HG03469 (cell line): Measurements from ENCODE around the gene ATP2A1.
"Not testable (repeated sequence)": the region's sequence is repeated elsewhere in the genome, so short reads cannot be mapped to it uniquely, and the experiment has no call there.

Source experiments
- ATAC-seq: cut with Tn5 transposase; IDR thresholded peaks from one replicate; pipeline ENCODE4 v1.9.1; 2021; ENCODE audit warnings: mild to moderate bottlenecking, moderate library complexity, moderate number of reproducible peaks; ENCODE audit not compliant: unreplicated experiment

Gene ATP2A1

DNA sequence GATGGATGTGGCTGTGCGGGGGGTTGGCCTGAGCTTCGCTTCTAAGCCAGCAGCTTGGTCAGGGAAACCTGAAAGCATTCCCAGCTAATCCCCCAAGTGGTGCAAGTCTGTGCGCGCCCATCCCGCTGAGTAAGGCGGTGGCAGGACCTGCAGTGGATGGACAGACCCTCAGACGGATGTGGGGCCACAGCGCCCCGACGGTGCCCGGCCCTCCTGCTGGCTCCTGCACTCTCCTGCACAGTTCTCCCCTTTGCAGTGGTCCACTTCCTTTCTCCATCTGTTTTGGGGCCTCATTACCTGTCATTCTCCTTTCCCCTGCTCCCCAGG, 2.3 kb downstream of the ATP2A1 start:
- ATAC-seq, result no peak

DNA sequence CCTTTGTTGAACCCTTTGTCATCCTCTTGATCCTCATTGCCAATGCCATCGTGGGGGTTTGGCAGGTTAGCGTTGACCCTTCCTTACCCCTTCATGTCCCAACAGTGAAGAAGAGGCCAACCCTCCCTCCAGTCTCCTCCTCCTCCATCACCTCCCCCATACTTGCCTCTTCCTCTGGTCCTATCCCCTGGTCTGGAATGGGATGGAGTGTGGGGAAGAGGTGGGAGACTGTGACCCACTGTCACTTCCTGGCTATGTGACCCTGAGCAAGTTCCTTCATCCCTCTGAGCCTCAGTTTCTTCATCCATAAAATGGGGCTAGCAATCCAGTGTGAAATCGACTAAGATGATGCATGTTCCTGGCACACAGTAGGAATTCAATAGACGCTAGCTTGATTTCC, 2.7 kb downstream of the ATP2A1 start:
- ATAC-seq, result no peak

DNA sequence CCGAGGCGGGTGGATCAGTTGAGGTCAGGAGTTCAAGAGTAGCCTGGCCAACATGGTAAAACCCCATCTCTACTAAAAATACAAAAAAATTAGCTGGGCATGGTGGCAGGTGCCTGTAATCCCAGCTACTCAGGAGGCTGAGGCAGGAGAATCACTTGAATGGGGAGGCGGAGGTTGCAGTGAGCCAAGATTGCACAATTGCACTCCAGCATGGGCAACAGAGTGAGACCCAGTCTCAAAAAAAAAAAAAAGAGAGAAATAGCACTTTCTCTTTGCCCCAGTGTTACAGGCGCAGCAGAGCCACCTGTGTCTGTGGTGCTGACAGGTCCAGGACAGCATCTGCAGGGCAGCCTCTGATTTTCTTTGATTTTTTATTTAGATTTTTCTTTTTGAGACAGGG, 3.3 kb downstream of the ATP2A1 start:
- not testable (repeated sequence) for ATAC-seq

DNA sequence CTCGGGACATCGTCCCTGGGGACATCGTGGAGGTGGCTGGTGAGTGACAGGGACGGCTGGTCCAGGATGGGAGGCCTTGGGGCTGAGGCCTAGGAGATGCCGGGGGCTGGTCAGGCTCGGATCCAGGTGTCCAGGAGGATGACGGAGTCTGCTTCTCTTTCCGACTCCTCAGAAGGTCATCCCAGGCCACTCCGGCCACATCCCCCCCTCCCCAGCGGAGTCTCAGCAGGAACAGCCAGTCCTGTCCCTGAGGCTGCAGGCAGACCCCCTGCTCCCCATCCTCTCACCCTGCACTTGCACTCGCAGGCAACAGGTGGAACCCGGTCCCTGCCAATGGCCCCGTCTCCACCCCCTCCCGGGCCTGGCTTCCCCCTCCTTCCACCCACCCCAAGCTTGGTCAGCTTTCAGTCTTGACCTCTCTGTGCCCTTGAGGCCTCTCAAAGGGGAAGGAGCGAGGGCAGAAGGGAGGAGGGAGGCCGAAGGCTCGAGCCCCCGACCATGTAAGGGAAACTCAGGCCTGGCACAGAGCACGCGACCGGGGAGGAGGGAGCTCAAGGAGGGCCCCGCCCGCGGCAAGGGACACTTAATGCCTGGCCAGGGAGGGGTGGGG, 4.4 kb downstream of the ATP2A1 start:
- ATAC-seq, result no peak

DNA sequence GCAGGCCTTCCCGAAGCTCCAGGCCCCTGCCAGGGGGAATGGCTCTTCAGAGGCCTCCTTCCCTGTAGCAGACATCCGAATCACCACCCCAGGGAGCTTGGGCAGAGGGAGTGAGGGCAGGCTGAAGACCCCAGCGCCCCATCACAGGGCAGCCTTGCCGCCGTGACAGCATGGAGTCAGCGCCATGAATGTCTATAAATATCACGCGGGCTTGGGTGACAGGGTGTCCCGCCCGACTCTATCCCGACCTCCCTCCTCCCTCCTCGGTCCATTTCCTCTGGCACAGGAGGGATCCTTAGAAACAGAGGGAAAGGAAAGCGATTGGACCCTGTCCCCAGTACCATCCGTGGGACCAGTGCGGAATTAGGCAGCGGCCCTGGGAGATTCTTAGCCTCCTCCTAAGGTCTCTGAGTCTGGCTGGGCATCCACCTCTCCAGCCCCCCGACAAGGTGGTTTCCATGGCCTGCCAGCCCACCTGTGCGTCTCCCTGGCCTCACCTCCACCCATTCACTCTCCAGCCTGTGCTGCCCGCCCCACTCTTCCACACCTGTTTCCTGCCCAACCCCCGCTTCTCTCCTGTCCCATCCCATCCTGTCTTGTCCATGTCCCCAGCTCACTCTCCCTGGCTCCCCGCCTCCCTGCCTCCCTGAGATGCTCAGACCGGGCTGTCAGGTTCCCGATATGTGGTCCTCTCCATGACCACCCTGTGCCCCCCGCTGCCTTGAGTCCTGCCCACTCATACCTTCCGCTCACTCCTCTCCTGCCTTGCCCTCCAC, 5.1 kb downstream of the ATP2A1 start:
- ATAC-seq, result no peak

DNA sequence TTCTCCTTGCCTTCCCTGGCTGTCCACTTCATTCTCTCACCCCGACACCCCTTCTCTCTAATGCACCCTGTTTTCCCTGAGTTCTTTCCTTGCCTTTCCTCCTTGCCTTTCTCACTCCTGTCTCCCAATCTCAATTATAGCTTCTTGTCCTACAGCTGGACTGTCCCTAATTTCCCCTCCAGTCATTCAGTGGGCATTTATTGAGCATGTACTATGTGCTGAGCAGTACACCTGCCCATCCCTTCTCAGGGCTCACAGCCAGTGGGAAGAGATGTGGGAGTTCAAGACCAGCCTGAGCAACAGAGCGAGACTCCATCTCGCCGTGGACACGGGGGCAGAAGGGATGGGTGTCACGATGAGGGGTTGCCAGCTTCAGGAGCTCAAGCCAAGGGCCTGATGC, 5.8 kb downstream of the ATP2A1 start:
- no peak for ATAC-seq

DNA sequence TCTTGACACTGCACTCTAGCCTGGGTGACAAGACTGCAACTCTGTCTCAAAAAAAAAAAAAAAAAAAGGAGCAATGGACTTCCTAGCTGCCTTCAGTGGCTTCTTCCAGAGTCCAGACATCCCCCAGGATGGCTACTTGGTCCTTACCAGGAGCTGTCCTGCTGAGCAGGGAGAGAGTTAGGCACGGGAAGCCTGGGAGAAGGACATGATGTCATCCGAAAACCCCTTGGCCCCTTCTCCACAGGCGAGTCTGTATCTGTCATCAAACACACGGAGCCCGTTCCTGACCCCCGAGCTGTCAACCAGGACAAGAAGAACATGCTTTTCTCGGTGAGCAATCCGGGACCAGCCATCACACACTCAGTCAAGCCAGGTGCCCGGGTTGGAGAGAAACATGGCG, 8.7 kb downstream of the ATP2A1 start:
- no peak for ATAC-seq

DNA sequence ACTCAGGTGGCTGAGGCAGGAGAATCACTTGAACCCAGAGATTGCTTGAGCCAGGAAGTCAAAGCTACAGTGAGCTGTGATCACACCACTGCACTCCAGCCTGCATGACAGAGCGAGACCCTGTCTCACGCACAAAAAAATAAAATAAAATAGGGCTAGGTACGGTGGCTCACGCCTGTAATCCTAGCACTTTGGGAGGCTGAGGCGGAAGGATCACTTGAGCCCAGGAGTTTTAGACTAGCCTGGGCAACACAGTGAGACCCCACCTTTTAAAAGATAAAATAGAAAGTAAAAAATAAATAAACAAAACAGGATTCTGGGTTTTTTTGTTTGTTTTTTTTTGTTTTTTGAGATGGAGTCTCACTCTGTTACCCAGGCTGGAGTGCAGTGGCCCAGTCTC, 12.1 kb downstream of the ATP2A1 start:
- not testable (repeated sequence) for ATAC-seq

DNA sequence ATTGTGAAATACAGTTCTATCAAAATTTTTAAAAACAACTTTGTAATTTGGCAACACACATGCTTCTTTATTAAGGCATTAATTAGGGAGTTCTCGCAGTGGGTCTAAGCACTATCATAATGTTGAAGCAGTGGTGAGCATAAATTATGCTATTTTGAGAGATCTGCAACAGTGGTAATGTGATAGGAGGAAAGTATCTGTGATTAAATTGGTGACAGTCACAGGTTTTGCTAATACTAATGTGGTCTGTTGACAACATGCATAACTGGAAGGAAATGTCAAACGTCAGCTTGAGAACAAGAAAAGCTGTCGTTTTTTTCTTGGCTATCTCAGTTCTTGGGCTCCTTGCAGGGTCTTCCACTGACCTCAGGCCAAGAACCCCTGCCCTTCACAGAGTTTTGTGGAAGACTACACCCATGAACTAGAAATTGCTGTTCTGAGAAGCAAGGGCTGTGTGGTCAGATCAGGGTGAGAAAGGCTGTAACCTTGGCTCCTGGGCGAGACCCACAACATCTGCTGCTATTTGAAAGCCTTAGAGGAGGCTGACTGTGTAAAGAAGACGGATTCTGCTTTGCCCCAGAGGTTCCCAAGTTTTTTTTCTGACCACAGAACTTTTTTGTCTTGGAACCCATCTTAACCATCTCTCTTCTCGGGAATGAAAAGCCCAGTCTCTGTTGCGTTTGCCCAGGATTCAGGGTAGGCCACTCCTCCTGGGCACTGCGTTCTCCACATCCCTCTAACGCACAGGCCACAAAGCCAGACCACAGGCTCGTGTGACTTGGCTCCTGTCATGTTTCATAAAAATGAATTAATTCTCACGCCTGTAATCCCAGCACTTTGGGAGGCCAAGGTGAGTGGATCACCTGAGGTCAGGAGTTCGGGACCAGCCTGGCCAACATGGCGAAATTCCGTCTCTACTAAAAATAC, 13.9 kb downstream of the ATP2A1 start:
- ATAC-seq, result no peak

DNA sequence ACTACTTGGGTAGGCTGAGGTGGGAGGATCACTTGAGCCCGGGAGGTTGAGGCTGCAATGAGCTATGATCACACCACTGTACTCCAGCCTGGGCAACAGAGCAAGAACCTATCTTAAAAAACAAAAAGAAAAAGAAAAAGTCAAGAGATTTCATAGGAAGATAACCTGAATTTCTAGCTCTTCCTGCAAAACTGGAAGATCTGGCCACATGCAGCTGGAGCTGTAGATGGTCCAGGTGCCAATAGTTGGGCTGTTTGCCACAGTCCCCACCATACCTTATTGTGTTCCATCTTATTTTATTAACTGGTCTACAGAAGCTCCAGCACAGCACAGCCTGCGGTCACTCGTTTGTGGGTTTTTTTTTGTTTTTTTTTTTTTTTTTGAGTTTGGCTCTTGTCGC, 15.0 kb downstream of the ATP2A1 start:
- ATAC-seq, result no peak

DNA sequence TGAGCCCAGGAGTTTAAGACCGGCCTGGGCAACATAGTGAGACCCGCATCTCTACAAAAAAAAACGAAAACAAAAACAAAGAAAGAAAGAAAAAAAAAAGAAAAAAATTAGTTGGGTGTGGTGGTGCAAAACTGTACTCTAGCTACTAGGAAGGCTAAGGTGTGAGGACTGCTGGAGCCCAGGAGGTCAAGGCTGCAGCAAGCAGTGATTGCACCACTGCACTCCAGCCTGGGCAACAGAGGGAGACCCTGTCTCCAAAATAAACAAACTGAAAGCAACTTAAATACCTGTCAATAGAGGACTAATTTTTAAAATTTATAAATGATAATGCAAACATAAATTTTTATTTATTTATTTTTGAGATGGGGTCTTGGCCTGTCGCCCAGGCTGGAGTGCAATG, 17.3 kb downstream of the ATP2A1 start:
- ATAC-seq, result no peak

DNA sequence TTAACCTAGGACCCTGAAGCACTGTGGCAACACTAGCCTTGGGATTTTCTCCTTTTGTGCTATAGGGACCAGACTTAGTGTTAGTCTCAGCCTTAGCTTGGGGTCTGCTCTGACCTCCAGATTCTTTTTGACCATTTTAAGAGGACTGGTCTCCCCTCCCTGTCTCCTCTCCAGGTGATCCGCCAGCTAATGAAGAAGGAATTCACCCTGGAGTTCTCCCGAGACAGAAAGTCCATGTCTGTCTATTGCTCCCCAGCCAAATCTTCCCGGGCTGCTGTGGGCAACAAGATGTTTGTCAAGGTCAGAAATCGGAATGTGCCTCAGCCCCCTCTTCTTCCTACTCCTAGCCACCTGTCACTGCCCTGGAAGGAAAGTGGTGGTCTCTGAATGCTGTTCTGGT, 19.5 kb downstream of the ATP2A1 start:
- no peak for ATAC-seq

DNA sequence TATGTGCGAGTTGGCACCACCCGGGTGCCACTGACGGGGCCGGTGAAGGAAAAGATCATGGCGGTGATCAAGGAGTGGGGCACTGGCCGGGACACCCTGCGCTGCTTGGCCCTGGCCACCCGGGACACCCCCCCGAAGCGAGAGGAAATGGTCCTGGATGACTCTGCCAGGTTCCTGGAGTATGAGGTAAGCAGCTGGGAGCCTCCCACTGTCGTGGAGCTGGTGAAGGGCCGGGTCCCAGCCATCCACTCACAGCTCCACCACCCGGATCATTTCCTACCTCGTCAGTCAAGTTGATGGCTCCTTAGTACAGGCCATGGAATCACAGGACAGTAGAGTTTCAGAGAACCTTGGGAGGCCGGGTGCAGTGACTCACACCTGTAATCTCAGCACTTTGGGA, 20.0 kb downstream of the ATP2A1 start:
- no peak for ATAC-seq

DNA sequence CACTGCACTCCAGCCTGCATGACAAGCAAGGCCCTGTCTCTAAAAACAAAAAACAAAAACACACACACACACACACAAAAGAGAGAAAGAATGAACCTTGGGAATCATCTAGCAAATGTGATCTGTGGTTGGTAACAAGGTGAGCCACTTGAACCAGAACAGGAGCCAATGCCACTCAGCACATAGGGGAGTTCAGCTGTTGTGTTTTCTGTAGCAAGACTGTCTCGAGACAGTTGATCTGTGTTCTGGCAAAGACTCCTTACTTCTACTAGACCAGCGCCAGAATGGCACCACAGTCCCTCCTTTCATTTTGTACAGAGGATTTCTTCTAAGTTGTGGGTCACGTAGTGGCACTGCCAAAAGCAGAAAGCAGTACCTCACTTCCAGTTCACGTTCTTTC, 20.7 kb downstream of the ATP2A1 start:
- no peak for ATAC-seq

DNA sequence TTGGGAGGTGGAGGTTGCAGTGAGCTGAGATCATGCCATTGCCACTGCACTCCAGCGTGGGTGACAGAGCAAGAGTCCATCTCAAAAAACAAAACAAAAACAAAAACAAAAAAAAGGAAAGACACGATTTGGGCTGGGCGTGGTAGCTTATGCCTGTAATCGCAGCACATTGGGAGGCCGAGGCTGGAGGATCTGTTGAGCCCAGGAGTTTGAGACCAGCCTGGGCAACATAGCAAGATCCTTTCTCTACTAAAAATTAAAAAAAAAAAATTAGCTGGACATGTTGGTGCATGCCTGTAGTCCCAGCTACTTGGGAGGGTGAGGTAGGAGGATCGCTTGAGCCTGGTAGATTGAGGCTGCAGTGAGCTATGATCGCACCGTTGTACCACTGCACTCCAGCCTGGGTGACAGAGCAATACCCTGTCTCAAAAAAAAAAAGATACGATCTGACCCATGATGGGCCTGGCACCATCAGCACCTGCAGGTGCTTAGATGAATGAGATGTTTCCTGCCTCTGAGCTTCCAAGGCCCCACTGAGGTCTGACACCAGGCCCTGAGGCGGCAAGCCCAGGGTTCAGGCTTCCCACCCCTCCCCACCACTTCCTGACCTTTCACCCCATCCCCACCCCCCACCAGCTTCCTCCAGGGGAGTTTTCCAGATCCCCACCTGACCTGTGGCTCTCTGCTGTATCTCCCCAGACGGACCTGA, 21.7 kb downstream of the ATP2A1 start:
- ATAC-seq, result no peak

DNA sequence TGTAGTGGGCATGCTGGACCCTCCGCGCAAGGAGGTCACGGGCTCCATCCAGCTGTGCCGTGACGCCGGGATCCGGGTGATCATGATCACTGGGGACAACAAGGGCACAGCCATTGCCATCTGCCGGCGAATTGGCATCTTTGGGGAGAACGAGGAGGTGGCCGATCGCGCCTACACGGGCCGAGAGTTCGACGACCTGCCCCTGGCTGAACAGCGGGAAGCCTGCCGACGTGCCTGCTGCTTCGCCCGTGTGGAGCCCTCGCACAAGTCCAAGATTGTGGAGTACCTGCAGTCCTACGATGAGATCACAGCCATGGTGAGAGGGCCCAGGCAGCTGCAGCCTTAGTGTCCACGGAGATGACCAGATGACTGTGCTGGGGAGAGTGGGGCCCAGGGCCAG, 22.3 kb downstream of the ATP2A1 start:
- no peak for ATAC-seq

DNA sequence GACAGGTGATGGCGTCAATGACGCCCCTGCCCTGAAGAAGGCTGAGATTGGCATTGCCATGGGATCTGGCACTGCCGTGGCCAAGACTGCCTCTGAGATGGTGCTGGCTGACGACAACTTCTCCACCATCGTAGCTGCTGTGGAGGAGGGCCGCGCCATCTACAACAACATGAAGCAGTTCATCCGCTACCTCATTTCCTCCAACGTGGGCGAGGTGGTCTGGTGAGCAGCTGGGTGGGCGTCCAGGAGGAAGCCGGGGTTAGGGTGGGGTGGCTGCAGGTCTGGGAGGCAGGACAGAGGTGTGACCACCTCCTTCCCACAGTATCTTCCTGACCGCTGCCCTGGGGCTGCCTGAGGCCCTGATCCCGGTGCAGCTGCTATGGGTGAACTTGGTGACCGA, 23.6 kb downstream of the ATP2A1 start:
- ATAC-seq, result no peak

DNA sequence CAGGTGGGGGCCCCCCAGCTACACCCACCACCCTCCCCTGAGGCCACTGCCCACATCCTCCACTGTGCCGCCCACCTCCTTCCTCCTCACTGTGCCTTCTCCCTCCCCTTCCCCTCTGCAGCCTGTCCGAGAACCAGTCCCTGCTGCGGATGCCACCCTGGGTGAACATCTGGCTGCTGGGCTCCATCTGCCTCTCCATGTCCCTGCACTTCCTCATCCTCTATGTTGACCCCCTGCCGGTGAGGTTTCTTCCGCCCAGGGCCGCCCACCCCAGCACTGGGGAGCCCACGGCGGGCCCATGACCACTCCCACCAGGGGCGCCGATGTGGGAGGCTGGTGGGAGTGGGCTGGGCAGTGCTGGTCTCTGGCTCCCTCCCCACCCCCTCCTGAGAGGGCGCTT, 24.6 kb downstream of the ATP2A1 start:
- no peak for ATAC-seq

DNA sequence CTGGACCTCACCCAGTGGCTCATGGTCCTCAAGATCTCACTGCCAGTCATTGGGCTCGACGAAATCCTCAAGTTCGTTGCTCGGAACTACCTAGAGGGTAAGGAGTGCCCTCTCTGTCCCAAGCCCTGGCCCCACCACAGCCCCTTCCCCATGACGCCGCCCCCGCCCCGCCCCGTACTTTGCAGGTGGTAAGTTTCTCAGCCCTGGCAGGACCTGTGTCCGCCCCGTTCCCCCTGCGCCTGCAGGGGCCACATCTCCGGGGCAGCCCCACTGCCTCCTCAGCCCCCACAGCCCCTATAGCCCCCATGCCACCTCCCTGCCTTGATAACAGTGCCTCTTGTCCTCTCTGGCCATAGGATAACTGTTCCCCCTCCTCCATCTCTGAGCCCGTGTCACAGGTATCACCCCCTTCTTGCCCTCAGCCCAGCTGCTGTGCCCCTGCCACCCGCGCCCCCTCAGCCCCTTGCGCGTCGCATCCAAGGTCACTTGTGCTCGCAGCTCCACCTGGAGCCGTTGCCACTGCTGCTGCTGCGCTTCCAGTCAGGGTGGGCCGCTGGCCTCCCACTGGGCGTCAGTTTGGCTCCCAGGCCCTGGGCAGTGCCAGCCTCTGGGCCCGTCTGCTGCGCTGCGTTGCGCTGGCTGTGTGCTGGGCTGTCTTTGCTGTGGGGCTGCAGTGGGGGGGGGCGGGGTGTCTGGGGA, 25.2 kb downstream of the ATP2A1 start:
- ATAC-seq, result no peak

DNA sequence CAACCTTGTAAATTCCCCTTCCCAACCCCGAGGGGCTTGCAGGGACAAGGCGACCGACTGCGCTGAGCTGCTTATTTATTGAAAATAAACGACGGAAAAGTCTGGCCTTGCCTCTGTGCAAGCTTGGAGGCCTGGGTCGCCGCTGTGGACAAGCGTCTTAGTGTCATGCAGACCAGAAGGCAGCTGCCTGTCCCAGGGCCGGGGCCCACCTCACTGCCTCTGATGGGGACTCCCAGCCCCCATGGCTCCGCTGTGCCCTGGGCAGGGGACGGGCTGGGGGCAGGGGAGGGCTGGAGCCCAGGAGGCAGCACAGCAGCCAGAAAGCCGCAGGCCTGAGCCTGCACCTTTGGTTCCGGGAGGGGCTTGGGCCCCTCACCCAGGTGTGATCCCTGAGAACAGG, 26.1 kb downstream of the ATP2A1 start:
- ATAC-seq, result no peak

DNA sequence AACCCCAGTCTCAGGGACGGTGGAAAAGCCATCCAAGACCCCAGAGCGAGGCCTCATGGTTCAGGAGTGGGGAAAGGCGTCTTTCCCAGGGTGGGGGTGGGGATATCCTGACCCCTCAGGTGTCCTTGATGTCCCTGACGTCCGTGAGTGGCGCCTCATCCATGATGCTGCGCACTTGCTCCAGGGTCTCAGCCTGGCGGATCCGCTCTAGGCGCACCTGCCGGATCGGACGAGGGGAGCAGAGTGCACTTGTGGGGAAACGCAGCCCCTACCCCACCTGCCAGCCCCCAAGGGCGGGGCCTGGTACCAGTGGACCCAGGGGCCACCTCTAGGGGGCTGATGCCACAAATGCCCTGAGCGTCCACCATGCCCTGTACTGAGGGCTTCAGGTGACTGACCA, 26.5 kb downstream of the ATP2A1 start:
- ATAC-seq, result no peak
